DLD1 (cell line): Measurements from ENCODE around the gene MLXIP.

Source experiments
- in situ Hi-C: cut with HindIII; loops from 2 replicates; pipeline ENCODE4 v1.10.0; 2017; ENCODE audit warnings: low sequenced_read_pairs

The MLXIP gene

DNA sequence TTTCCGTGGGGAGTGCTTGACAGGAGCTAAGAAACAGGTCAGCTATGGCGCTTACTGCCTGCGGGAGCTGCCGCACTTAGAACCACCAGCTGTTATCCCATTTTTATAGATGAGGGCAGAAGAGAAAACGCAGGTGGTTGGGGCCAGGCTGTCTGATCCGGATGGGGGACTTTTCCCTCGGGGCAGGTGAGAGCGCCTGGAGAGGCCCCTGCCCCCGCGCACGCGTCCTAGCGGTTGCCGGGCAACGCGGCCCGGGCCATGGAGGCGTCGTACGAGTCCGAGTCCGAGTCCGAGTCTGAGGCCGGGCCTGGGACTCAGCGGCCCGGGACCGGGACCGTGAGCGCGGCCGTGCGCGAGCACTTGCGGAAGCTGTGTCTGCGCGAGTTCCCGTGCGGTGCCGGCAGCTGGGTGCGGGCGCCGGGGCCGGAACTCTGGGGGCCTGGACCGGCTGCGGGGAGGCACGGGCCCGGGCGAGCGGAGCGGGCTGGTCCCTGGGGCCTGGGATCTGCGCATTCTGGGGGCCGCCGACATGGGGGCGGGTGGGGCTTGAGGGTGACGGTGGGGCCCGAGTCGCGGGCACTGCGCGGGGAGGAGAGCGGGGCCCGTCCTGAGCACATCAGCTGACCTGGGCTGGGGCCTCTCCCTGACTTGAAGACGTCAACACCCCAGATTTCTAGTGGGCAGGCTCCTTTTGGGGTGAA, 104.5 kb downstream of the MLXIP start, which contains the start of gene LRRC43:
Gene LRRC43 (plus strand): TSS at position 237 of the 701 bp plus-strand sequence. CDS start 22 bp downstream, at position 259.
- in situ Hi-C loops = no loop called here

DNA sequence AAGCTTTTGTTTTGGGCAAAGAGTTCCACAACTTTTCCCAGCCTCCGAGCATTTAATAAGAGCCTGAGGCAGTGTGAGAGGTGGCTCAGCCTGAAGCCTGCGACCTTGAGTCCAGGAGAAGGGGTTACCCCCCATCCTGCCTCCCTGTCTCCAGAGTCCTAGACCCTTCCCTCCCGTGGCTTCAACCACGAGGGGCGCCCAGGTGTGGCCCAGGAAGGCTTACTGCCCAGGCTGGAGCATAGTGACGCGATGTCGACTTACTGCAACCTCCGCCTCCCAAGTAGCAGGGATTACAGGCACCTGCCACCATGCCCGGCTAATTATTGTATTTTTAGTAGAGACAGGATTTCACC, 105.0 kb downstream of the MLXIP start:
- in situ Hi-C loops = no loop called here

DNA sequence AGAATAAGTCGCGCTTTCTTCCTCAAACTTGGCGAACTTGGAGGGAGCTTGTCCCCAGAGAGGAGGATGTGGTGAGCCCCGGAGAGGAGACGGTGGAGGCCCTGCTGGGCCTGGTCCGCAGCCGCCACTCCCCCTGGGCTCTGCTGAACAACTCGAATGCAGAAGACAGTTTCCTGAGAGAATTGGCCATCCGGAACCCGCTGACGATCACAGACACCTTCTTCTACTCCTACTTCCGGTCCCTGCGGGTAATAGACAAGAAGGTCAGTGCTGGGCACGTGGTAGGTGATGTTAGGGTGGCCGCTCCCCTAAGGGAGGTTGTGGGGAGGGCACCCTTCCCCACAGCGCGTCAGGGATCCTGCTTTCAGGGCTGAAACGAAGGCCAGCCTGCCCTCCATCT, 106.0 kb downstream of the MLXIP start:
- in situ Hi-C loops = no loop called here

DNA sequence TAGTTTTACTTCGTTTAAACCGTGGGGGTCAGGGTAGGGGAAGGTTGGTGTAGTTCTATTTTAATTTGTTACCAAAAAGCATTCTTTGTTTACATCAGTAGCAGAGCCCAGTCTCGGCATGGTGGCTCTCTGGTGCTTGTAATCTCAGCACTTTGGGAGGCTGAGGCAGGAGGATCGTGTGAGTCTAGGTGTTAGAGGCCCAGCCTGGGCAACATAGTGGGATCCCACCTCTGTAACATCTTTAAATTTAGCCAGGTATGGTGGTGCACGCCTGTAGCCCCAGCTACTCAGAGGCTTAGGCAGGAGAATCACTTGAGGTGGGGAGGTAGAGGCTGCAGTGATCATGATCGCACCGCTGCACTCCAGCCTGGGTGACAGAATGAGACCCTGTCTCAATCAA, 106.5 kb downstream of the MLXIP start:
- in situ Hi-C loops = no loop called here

DNA sequence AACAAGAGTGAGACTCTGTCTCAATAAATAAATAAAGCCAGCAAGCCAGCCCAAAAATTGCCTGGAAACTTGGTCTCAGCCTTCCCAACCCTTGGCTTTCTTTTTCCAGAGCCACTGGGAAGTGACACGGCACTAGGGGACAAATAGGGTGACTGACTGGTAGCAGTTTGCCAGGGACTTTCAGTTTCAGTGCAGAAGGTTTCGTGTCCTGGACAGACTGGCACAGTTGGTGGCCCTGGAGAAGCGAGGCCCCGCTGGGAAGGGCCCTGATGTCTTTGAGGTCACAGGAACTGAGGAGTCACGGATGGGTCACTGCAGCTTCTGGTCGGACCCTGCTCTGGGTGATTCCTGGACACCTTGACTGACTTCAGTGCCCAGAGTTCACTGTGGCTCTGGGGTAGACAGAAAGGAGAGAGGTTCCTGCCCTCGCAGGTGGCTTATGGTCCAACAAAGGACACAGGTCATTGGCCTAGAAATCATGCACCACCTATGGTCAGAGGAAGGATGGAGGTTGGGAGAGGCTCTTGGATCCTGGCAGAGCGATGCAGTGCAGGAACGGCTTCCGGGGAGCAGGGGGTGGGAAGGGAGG, 107.0 kb downstream of the MLXIP start:
- in situ Hi-C loops = no loop called here

DNA sequence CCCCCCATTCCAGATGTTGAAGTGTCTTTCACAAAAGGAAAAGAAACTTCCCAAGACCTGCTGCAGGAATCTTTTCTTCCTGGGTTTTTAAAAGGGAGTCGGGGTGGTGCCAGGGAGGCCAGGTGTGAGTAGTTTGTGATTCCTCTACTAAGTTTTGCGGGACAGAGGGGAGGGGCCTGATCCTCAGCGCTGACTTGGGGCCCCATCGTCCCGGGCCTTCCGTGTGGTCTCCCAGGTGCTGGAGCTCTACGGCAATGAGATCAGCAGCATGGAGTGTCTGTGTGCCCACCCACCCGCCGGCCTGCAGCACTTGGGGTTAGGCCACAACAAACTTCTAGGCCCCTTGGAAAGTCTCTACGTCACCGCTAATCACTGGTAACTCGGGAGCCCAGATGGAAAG, 108.9 kb downstream of the MLXIP start:
- in situ Hi-C loops = no loop called here

DNA sequence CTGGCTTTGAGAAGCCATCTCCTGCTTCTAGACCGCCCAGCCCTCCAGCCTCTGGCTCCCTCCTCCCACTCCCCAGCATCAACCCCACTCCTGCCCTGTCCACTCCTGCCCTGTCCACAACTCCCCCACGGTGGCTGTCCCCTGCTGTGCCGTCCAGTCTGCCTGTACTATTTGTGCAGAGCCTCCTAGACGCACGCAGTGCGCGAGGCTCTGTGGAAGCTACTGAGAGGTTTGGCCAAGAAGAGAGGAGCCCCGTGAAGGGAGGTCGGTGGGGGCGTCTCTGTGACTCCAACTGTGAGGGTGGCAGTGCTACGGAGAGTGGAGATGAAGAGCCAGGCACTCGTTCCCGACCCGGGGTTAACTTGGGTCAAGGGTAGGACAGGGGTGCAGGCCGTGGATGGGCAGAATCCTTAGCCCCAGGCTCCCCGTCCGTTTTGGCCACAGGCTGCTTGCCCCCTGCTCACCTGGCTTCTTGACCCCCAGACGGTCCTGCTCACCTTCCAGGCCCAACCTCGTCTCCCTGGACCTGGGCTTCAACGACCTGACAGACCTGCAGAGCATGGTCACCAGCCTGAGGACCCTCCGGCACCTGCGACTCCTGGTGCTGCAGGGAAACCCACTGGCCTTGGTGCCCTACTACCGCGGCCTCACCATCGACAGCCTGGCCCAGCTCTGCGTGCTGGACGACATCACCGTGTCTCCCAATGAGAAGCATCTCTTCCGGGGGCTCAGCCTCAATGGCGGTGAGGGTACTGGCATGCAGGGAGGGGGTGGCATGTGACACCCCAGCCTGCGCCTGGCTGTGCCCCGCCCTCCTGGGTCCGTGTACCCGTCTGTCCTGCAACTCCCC, 111.3 kb downstream of the MLXIP start:
- in situ Hi-C loops = no loop called here

DNA sequence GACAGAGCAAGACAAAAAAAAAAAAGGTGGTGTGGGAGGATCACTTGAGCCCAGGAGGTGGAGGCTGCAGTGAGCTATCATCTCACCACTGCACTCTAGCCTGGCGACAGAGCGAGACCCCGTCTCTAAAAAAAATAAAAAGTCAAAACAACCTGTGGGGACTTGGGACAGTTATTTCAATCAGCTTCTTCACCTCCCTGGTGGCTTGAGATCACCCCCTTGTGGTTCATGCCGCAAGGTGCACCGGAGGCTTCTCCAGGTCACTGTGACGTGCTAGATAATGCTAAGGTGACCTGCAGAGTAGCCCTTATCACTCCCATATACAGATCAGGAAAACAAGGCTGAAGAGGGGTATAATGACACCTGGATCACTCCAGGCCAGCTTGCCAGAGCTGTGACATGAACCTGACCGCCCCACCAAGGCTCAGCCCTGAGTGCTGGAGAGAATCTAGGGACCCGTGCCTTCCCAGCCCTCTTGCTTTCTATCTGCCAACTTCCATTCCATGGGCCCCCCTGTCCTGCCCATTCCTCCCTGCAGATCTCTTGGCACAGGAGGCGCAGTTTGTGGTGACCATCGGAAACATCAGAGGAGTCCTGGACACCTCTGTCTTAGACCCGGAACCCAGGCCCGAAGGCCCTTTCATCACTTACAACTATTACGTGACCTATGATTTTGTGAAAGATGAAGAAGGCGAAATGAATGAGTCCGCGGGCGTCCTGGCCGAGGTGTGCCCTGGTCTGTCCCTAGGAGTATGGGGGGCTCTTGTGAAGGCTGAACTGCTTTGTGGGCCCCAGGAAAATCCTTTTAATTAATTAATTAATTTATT, 112.5 kb downstream of the MLXIP start:
- in situ Hi-C loops = no loop called here

DNA sequence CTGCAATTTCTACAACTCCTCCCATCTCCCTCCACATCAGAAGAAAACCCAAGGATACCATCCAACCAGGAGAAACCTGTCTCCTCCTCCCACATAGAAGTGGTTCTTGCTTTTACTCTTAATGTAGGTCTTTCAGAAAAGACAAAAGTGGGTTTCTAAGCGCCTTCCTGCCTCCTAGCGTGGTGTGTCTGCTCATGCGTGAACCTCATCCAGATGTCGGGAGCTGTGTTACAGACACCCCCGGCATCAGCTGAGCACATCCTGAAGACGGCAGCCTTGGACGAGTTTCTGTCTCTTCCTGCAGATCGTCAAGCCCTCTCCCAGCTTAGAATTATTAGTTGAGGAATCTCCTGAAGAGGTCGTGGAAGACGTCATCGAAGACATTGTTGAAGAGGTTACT, 113.9 kb downstream of the MLXIP start:
- in situ Hi-C loops = no loop called here

DNA sequence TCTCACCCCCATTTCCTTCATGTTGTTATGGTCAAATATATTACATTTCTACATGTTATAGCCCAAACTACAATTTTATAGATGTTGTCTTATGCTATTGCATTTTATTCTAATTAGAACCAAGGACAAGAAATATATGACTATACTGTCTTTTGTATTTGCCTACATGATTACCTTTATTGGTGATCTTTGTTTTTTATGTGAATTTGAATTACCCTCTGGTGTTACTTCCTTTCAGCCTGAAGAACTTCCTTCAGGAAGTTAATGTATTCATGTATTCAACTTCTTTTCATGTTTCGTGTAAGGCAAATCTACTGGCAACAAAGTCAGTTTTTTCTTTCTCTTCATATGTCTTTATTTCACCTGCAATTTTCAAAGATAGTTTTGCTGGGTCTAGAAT, 116.2 kb downstream of the MLXIP start:
- in situ Hi-C loops = no loop called here

DNA sequence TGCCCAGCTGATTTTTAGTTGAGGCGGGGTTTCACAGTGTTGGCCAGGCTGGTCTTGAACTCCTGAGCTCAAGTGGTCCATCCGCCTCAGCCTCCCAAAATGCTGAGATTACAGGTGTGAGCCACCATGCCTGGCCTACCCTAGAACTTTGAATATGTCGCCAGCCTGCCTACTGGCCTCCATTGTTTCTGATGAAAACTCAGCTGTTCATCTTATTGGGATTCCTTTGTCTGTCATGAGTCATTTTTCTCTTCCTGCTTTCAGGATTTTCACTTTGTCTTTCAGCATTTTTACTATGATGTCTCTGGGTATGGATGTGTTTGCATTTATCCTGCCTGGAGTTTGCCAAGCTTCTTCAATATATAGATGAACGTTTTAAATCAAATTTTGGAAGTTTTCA, 116.8 kb downstream of the MLXIP start:
- in situ Hi-C loops = no loop called here
